Thyroid gland (tissue), 4 donors: ENCODE measurements around the gene LRRFIP2.
"Not testable (repeated sequence)": the region's sequence is repeated elsewhere in the genome, so short reads cannot be mapped to it uniquely, and the experiment has no call there.

Source experiments
- CTCF ChIP-seq, 6 experiments: fragments of 200-600 bp in 3 of 6; fragments of 450-650 bp in 3 of 6; sonication (generic) in 3 of 6; IDR thresholded peaks; one replicate each; pipeline ENCODE4 v1.5.1; 2016 to 2019; ENCODE audit warnings: antibody characterized with exemption in 6 of 6, mild to moderate bottlenecking in 2 of 6, inconsistent platforms in 1 of 6, moderate library complexity in 1 of 6
- POLR2A ChIP-seq, 2 donors: fragments of 450-650 bp; IDR thresholded peaks; one replicate each; pipeline ENCODE4 v1.6.1; 2017; ENCODE audit warnings: antibody characterized with exemption in 2 of 2, mild to moderate bottlenecking in 2 of 2, moderate library complexity in 1 of 2

GRCh38 chr3:37206041-37206440 is 31.7 kb upstream of the LRRFIP2 start:
- TF ChIP-seq CTCF, POLR2A (IDR thresholded peaks at IDR 0.05): not testable (repeated sequence)
